WERI-Rb-1 (cell line): Measurements from ENCODE around the gene ATXN1.
"Not testable (repeated sequence)": the region's sequence is repeated elsewhere in the genome, so short reads cannot be mapped to it uniquely, and the experiment has no call there.

Experiments
- DNase-seq: peaks from one replicate; pipeline ENCODE4 v3.0.0-alpha.2; 2020
- H3K27ac ChIP-seq: fragments of 250-450 bp; sonication (Bioruptor Pico); 2 replicates; pipeline ENCODE4 v1.5.1; 2020; ENCODE audit warnings: mild to moderate bottlenecking, moderate library complexity
- H3K27me3 ChIP-seq: fragments of 250-450 bp; sonication (Bioruptor Pico); 2 replicates; pipeline ENCODE4 v1.5.1; 2021; ENCODE audit warnings: mild to moderate bottlenecking, low read depth, moderate library complexity; ENCODE audit not compliant: insufficient read depth, severe bottlenecking
- H3K36me3 ChIP-seq: fragments of 250-450 bp; sonication (Bioruptor Pico); 2 replicates; pipeline ENCODE4 v1.5.1; 2020; ENCODE audit warnings: mild to moderate bottlenecking, moderate library complexity
- H3K4me3 ChIP-seq: 2 replicates; pipeline ENCODE4 v1.5.1; 2011; ENCODE audit warnings: low read depth, mild to moderate bottlenecking, control low read depth, low read length
- H3K9me3 ChIP-seq: fragments of 250-450 bp; sonication (Bioruptor Pico); 2 replicates; pipeline ENCODE4 v1.5.1; 2021; ENCODE audit warnings: mild to moderate bottlenecking, moderate library complexity; ENCODE audit not compliant: severe bottlenecking
- TF ChIP-seq, protein P1 (sequence below): IDR thresholded peaks from 2 replicates; pipeline ENCODE4 v1.5.1; 2011; ENCODE audit warnings: low read depth, mild to moderate bottlenecking, control low read depth, inconsistent platforms, low read length

Gene ATXN1

DNA sequence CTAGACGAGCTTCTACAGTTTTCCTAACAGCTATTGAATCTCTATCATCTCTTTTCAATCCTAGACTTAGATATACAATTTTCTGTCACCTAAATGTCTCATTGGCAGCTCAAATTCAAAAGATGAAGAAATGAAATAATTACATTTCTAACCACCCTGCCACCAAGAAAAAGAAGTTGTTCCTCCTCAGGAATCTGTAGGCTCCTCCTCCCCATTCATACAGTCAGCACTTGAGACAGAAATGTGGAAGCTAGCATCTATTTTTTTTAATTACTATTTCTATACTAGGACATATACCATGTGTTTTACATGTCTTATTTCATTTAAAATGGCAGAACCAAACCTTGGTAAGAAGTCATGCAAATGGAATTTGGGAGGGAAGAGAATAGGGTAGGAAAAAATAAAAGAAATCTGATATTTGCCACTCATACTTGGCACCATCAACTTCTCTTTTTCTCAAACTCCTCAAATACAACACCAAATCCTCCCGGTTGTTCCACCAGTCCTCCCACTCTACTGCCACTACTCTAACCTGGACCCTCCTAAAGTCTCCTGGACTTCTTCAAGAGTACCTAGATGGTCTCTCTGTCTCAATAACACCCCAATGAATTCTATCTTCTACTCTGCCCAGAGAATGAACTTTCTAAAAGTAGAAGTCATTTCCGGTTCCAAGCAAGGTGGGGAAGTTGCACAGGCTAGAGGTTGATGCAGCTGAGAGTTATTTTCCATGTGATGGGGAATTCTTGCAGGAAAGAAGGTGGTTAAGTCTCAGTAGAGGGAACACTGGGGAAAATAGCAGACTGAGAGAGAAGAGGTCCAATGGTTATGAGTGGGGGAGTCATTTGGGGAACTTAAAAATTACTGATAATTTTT lies 54.1 kb downstream of the ATXN1 start:
- H3K4me3 ChIP-seq = no peak overlapping the region
- H3K27me3 ChIP-seq = no peaks in the 10 kb centered on the region
- no peak overlapping the region for H3K27ac ChIP-seq
- TF ChIP-seq, protein P1, sequence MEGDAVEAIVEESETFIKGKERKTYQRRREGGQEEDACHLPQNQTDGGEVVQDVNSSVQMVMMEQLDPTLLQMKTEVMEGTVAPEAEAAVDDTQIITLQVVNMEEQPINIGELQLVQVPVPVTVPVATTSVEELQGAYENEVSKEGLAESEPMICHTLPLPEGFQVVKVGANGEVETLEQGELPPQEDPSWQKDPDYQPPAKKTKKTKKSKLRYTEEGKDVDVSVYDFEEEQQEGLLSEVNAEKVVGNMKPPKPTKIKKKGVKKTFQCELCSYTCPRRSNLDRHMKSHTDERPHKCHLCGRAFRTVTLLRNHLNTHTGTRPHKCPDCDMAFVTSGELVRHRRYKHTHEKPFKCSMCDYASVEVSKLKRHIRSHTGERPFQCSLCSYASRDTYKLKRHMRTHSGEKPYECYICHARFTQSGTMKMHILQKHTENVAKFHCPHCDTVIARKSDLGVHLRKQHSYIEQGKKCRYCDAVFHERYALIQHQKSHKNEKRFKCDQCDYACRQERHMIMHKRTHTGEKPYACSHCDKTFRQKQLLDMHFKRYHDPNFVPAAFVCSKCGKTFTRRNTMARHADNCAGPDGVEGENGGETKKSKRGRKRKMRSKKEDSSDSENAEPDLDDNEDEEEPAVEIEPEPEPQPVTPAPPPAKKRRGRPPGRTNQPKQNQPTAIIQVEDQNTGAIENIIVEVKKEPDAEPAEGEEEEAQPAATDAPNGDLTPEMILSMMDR = no peak
- no peaks in the 10 kb centered on the region for H3K36me3 ChIP-seq
- H3K9me3 ChIP-seq = peaks cover 3% of the 10 kb centered on the region
- no peak for DNase-seq

DNA sequence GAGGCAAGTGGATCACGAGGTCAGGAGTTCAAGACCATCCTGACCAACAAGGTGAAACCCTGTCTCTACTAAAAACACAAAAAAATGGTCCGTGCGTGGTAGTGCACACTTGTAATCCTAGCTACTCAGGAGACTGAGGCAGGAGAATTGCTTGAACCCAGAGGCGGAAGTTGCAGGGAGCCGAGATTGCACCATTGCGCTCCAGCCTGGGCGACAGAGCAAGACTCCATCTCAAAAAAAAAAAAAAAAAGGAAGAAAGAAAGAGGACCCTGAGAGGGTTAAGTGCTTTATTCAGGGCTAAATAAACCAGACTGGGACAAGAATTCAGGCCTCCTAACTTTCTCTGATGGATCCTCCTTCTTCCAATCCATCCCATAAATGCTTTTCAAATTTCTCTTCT lies 54.8 kb downstream of the ATXN1 start:
- DNase-seq, H3K9me3 ChIP-seq, H3K27me3 ChIP-seq, H3K27ac ChIP-seq, H3K36me3 ChIP-seq, H3K4me3 ChIP-seq: not testable (repeated sequence)

DNA sequence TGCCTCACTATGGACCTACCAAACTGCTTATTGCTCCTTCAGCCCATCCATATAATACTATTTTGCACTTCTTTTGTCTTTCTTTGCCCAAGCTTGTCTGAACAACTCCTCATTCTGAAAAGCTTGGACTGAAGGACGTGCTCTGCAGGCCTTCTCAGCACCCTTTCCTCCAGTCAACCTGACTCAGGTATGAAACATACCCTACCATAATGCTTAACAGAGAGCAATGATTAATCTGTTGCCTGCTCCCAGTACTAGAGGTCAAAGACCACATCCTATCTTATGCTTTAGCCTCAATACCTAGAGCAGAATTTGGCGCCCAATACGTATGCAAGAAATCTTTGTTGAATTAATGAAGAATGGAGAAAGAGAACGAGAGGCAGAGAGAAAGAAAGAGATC lies 55.2 kb downstream of the ATXN1 start:
- DNase-seq = no peak
- TF ChIP-seq, protein P1 = no peak
- no peaks in the 10 kb centered on the region for H3K27me3 ChIP-seq
- H3K9me3 ChIP-seq = peaks cover 4% of the 10 kb centered on the region
- H3K27ac ChIP-seq = no peak overlapping the region
- no peaks in the 10 kb centered on the region for H3K36me3 ChIP-seq
- H3K4me3 ChIP-seq = no peak overlapping the region

DNA sequence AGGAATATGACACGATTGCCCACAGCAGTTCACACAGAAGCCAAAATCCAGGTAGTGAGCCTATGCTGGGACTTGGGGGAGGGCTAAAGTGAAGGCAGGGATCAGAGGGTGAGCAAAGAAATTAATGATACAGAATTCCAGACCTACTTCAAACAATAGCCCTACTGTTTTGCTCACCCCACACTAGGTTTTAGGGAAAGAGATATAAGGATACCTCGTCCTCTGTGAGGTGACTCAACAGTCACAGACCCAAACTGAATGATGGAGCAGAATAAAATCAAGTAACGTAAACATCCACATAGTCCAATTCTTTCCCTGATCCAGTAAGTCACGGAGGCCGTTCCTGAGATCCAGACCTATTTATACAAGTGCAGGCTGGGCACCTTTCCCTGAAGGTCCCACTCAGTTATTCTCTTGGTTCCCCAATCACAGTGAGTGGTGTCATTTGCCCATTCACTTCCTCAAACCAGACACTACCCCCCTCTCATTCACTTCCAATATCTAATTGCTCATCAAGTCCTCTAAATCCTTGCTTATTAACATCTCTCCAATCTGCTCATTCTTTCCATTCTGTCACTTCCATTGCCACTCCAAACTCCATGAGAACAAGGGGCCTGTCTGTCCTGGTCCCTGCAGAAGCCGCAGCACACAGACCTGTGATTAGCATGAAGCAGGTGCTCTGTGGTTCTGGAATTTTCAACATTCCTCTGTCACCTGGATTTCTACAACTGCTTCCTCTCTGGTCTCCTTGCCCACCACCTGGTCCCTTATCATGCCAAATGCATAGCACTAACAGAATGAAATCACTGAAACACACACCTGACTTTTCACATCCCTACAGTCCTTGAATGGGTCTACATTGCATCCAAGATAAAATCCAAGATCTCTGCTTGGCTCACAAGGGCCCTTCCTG lies 55.9 kb downstream of the ATXN1 start:
- TF ChIP-seq, protein P1 = no peak
- Histone ChIP-seq H3K4me3 (no peak overlapping the region), H3K9me3 (peaks cover 4% of the 10 kb centered on the region), H3K36me3 (no peaks in the 10 kb centered on the region), H3K27ac (no peak overlapping the region), H3K27me3 (no peaks in the 10 kb centered on the region)
- no peak for DNase-seq

DNA sequence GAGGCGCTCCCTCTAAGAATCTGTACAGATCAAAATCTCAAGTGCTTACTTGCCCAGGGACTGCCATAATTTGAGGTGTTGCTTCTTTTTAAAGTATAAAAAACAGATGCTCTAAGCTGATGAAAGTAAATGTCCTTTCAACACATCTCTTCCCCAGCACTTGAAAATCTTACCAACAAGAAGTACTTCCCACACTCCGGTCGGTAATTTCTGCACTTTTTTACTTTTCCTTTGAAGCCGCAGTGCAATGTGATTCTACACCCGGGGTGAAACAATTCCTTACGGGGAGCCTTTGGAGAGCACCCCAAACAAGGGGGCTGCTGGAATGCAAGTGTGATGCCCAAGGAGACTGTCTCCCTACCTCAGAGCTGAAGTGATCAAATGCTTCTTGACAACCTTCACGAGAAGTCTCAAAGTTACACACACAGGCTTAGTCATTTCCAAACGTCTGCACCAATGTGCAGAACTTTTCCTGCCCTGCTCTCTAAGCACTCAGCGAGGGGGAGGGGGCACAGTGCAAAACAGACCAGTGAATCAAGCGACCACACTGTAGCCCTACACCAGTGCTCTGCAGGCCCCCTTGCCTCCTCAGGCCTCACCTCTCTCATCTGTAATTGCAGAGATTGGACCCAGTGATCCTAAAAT lies 56.7 kb downstream of the ATXN1 start:
- Histone ChIP-seq H3K27ac (no peak overlapping the region), H3K36me3 (no peaks in the 10 kb centered on the region), H3K27me3 (no peaks in the 10 kb centered on the region), H3K4me3 (no peak overlapping the region), H3K9me3 (peaks cover 4% of the 10 kb centered on the region)
- TF ChIP-seq, protein P1 = no peak
- DNase-seq = no peak

DNA sequence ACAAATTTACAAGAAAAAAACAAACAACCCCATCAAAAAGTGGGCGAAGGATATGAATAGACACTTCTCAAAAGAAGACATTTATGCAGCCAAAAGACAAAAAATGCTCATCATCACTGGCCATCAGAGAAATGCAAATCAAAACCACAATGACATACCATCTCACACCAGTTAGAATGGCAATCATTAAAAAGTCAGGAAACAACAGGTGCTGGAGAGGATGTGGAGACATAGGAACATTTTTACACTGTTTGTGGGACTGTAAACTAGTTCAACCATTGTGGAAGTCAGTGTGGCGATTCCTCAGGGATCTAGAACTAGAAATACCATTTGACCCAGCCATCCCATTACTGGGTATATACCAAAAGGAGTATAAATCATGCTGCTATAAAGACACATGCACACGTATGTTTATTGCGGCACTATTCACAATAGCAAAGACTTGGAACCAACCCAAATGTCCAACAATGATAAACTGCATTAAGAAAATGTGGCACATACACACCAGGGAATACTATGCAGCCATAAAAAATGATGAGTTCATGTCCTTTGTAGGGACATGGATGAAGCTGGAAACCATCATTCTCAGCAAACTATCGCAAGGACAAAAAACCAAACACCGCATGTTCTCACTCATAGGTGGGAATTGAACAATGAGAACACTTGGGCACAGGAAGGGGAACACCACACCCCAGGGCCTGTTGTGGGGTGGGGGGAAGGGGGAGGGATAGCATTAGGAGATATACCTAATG lies 58.5 kb downstream of the ATXN1 start:
- not testable (repeated sequence) for H3K36me3 ChIP-seq, H3K4me3 ChIP-seq, DNase-seq, H3K27me3 ChIP-seq, H3K27ac ChIP-seq, H3K9me3 ChIP-seq
